Lower lobe of right lung (tissue), 2 donors: ENCODE measurements around the gene GPR27. TPM values are rescaled to one million over a fixed set of nuclear protein-coding genes. Genes with fewer than 3 reads are reported as not detected.

Experiments used
- ATAC-seq, 2 donors: fragments of 200-7000 bp; cut with Tn5 transposase; one replicate each; pipeline ENCODE4 v1.9.1; 2020 to 2022; ENCODE audit warnings: mild to moderate bottlenecking in 2 of 2, moderate library complexity in 2 of 2
- DNase-seq: peaks from one replicate; pipeline ENCODE4 v3.0.0-alpha.2; 2020
- H3K27ac ChIP-seq: fragments of 200-600 bp; one replicate; pipeline ENCODE4 v1.8.0; 2022
- H3K27me3 ChIP-seq: fragments of 200-600 bp; one replicate; pipeline ENCODE4 v1.8.0; 2022; ENCODE audit warnings: low read depth
- H3K36me3 ChIP-seq: fragments of 200-600 bp; one replicate; pipeline ENCODE4 v1.8.0; 2022; ENCODE audit warnings: mild to moderate bottlenecking
- H3K4me1 ChIP-seq: fragments of 200-600 bp; one replicate; pipeline ENCODE4 v1.8.0; 2022
- H3K4me3 ChIP-seq: fragments of 200-600 bp; one replicate; pipeline ENCODE4 v1.8.0; 2022; ENCODE audit warnings: mild to moderate bottlenecking
- H3K9me3 ChIP-seq: fragments of 200-600 bp; one replicate; pipeline ENCODE4 v1.8.0; 2022
- CTCF ChIP-seq: fragments of 200-600 bp; IDR thresholded peaks from one replicate; pipeline ENCODE4 v1.8.0; 2022; ENCODE audit warnings: antibody characterized with exemption, mild to moderate bottlenecking
- intact Hi-C: fragments of 100-400 bp; cut with DNase I; formaldehyde crosslinking; loops from one replicate; pipeline ENCODE4 v1.11.0; 2022
- long read RNA-seq: library from polyadenylated mRNA; unstranded; transcript quantifications from one replicate; pipeline ENCODE4 v2.0.0, GENCODE V29; 2021
- total RNA-seq: library from RNA; stranded (reverse); fragmentation: NEBNext Ultra II Directional; extraction: Animal tissue kit (Norgen Biotek cat#: 25700); gene quantifications from one replicate; pipeline ENCODE4 v1.2.1, GENCODE V29; 2021
- donor health status: DM: no; HTN: yes; CAD: no; lungs with severe emphysema.

Gene GPR27
- total RNA-seq: 2.6 TPM
- long read RNA-seq, transcript GPR27-201 (1 exons, 2,447 nt): major isoform, 14 of 14 reads
- long read RNA-seq, partial matches to known transcripts: 0 of 14 reads
- long read RNA-seq, other reads (novel, unspliced or antisense): 0 of 14 reads

- Histone ChIP-seq H3K27ac (no peak within 1 kb of the TSS), H3K36me3 (no peaks in the 10 kb centered on the region), H3K4me3 (peak within 1 kb of the TSS; percentile 51), H3K4me1 (peaks cover 6% of the 10 kb centered on the region), H3K27me3 (peaks cover 24% of the 10 kb centered on the region), H3K9me3 (no peaks in the 10 kb centered on the region)
- TF ChIP-seq CTCF: no peak
- DNase-seq (peak; percentile 55), ATAC-seq (peak; percentile 66 to 75)
- intact Hi-C loops: no loop called here
Observed at GRCh38 chr3:71753701-71754609, at the start of gene GPR27. Gene GPR27 (plus strand): TSS chr3:71753855. CDS start chr3:71754050, 195 bp downstream.

- H3K36me3 ChIP-seq: peaks cover 1% of the 10 kb centered on the region
- peaks cover 43% of the 10 kb centered on the region for H3K4me1 ChIP-seq
- DNase-seq (no peak), ATAC-seq (no peak)
- intact Hi-C loops: no loop called here
- no peaks in the 10 kb centered on the region for H3K9me3 ChIP-seq
- H3K27me3 ChIP-seq: no peaks in the 10 kb centered on the region
- H3K27ac ChIP-seq: no peak overlapping the region
- no peak for TF ChIP-seq CTCF
- no peak overlapping the region for H3K4me3 ChIP-seq
Observed at GRCh38 chr3:71704915-71705314, 48.7 kb upstream of the GPR27 start.

DNA sequence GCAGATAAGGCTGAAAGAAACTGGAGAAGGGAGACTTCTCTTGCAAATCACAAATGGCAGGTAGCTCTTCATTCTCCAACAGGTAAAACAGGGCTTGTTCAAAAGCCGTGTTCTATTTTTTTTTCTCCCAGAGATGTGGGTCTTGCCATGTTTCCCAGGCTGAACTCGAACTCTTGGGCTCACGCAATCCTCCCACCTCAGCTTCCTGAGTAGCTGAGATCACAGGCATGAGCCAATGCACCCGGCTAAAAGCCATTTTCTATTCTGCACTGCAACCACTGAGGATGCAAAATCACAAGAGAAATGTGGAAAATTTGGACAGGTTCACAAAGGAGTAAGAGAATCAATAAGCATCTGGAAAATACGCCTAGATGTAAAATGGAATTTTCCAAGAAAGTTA is 48.0 kb upstream of the GPR27 start:
- no peak for DNase-seq

GRCh38 chr3:71707595-71707994 is 46.1 kb upstream of the GPR27 start:
- no peak overlapping the region for H3K27ac ChIP-seq
- H3K4me3 ChIP-seq: no peak overlapping the region
- ATAC-seq (no peak), DNase-seq (no peak)
- no peaks in the 10 kb centered on the region for H3K9me3 ChIP-seq
- peaks cover 37% of the 10 kb centered on the region for H3K4me1 ChIP-seq
- TF ChIP-seq CTCF: no peak
- peaks cover 4% of the 10 kb centered on the region for H3K36me3 ChIP-seq
- intact Hi-C loops: no loop called here
- no peaks in the 10 kb centered on the region for H3K27me3 ChIP-seq

More for the DNA sequence above, 48.0 kb upstream of the GPR27 start:
- Histone ChIP-seq H3K9me3 (no peaks in the 10 kb centered on the region), H3K27ac (no peak overlapping the region), H3K4me3 (no peak overlapping the region), H3K4me1 (peaks cover 48% of the 10 kb centered on the region), H3K36me3 (peaks cover 4% of the 10 kb centered on the region), H3K27me3 (no peaks in the 10 kb centered on the region)
- no peak for TF ChIP-seq CTCF
- ATAC-seq: no peak
- intact Hi-C loops: no loop called here

- peaks cover 27% of the 10 kb centered on the region for H3K4me1 ChIP-seq
- H3K27ac ChIP-seq: no peak overlapping the region
- peaks cover 4% of the 10 kb centered on the region for H3K36me3 ChIP-seq
- TF ChIP-seq CTCF: no peak
- no peak overlapping the region for H3K4me3 ChIP-seq
- peak; percentile 24 to 45 for ATAC-seq
- peak; percentile 50 for DNase-seq
- intact Hi-C loops: no loop called here
- no peaks in the 10 kb centered on the region for H3K9me3 ChIP-seq
- H3K27me3 ChIP-seq: no peaks in the 10 kb centered on the region
Observed at GRCh38 chr3:71708476-71709105, 45.1 kb upstream of the GPR27 start.
